GM23248 (cell line): ENCODE results near the gene AKAP6. TPM values are rescaled to one million over a fixed set of nuclear protein-coding genes. Genes with fewer than 3 reads are reported as not detected.

Experiments
- DNase-seq: peaks from one replicate; pipeline ENCODE4 v3.0.0-alpha.2; 2015
- H2AFZ ChIP-seq: fragments of 200-600 bp; sonication (generic); 2 replicates; pipeline ENCODE4 v1.6.1; 2016; ENCODE audit warnings: antibody characterized with exemption
- H3F3A ChIP-seq: fragments of 200-600 bp; sonication (generic); 2 replicates; pipeline ENCODE4 v1.6.1; 2016; ENCODE audit warnings: mild to moderate bottlenecking, antibody characterized with exemption, mixed run types; ENCODE audit not compliant: insufficient read depth
- H3K27ac ChIP-seq: fragments of 200-600 bp; sonication (generic); 2 replicates; pipeline ENCODE4 v1.5.1; 2016; ENCODE audit warnings: mild to moderate bottlenecking
- H3K27me3 ChIP-seq: fragments of 200-600 bp; sonication (generic); replicated peaks from 2 replicates; pipeline ENCODE4 v1.6.1; 2016; ENCODE audit warnings: mild to moderate bottlenecking; ENCODE audit not compliant: insufficient read depth
- H3K36me3 ChIP-seq: fragments of 200-600 bp; sonication (generic); 2 replicates; pipeline ENCODE4 v1.6.1; 2016; ENCODE audit warnings: low read depth, mild to moderate bottlenecking
- H3K4me1 ChIP-seq: fragments of 200-600 bp; sonication (generic); 2 replicates; pipeline ENCODE4 v1.6.1; 2016; ENCODE audit warnings: mild to moderate bottlenecking; ENCODE audit not compliant: insufficient read depth
- H3K4me2 ChIP-seq: fragments of 200-600 bp; sonication (generic); one replicate; pipeline ENCODE4 v1.6.1; 2016; ENCODE audit warnings: mild to moderate bottlenecking; ENCODE audit not compliant: unreplicated experiment
- H3K4me3 ChIP-seq: fragments of 200-600 bp; sonication (generic); 2 replicates; pipeline ENCODE4 v1.5.1; 2016; ENCODE audit warnings: mild to moderate bottlenecking
- H3K79me2 ChIP-seq: fragments of 200-600 bp; sonication (generic); 2 replicates; pipeline ENCODE4 v1.6.1; 2016; ENCODE audit warnings: mild to moderate bottlenecking; ENCODE audit not compliant: insufficient read depth
- H3K9ac ChIP-seq: fragments of 200-600 bp; sonication (generic); 2 replicates; pipeline ENCODE4 v1.6.1; 2016; ENCODE audit warnings: mild to moderate bottlenecking
- H3K9me2 ChIP-seq: fragments of 200-600 bp; sonication (generic); 2 replicates; pipeline ENCODE4 v1.6.1; 2016; ENCODE audit warnings: mixed run types, mild to moderate bottlenecking, moderate library complexity; ENCODE audit not compliant: insufficient read depth
- H3K9me3 ChIP-seq: fragments of 200-600 bp; sonication (generic); one replicate; pipeline ENCODE4 v1.6.1; 2017; ENCODE audit warnings: low read depth
- H4K20me1 ChIP-seq: fragments of 200-600 bp; sonication (generic); 2 replicates; pipeline ENCODE4 v1.6.0; 2016; ENCODE audit not compliant: insufficient read depth
- EZH2 ChIP-seq: fragments of 200-600 bp; sonication (generic); IDR thresholded peaks from 2 replicates; pipeline ENCODE4 v1.6.1; 2018; ENCODE audit warnings: antibody characterized with exemption, mild to moderate bottlenecking; ENCODE audit not compliant: insufficient read depth, poor library complexity, severe bottlenecking
- EZH2phosphoT487 ChIP-seq: fragments of 200-600 bp; sonication (generic); IDR thresholded peaks from 2 replicates; pipeline ENCODE4 v1.6.1; 2018; ENCODE audit warnings: antibody characterized with exemption, moderate library complexity, mild to moderate bottlenecking, low read depth; ENCODE audit not compliant: insufficient read depth
- WGBS, 2 experiments: methylation state at CpG; one replicate each; pipeline ENCODE4 v1.1.6; 2015 to 2017; ENCODE audit warnings: low lambda C conversion rate in 2 of 2, low coverage in 1 of 2; ENCODE audit errors: missing lambda C conversion rate in 2 of 2; 5-methylcytosine and 5-hydroxymethylcytosine counted together
- in situ Hi-C: fragments of 300-500 bp; cut with MboI; formaldehyde crosslinking; loops from 2 replicates; pipeline ENCODE4 v1.15.0; 2020
- polyA plus RNA-seq: library from polyadenylated mRNA; unstranded; fragments of >200 nt; fragmentation: Nextera tagmentation; extraction: Ambion mirVana; gene quantifications from 2 replicates; pipeline ENCODE4 v1.2.1, GENCODE V29; 2016
- total RNA-seq: library from RNA; depleted of rRNA; stranded (reverse); fragments of >200 nt; shearing (Covaris generic); gene quantifications from 2 replicates; pipeline ENCODE4 v1.2.3, GENCODE V29; 2014

Gene AKAP6
- total and polyA plus RNA-seq, 2 experiments from 2014 or later = 4.8 to 19.1 TPM

GRCh38 chr14:32620724-32621123 lies 291.6 kb downstream of the AKAP6 start:
- in situ Hi-C loops = no loop called here
- peak overlapping the region; percentile 45 for H3K4me3 ChIP-seq
- H3K9ac ChIP-seq = no peak overlapping the region
- peaks cover 43% of the 10 kb centered on the region for H3F3A ChIP-seq
- H3K4me1 ChIP-seq = peaks cover 36% of the 10 kb centered on the region
- H4K20me1 ChIP-seq = no peaks in the 10 kb centered on the region
- no peaks in the 10 kb centered on the region for H3K27me3 ChIP-seq
- peak overlapping the region; percentile 59 for H3K4me2 ChIP-seq
- H3K36me3 ChIP-seq = no peaks in the 10 kb centered on the region
- no peak overlapping the region; the same call in 1 of the 2 replicates for H2AFZ ChIP-seq
- 0% methylated on average over 1 of the region's 1 CpG for WGBS, 2 experiments
- H3K9me2 ChIP-seq = no peaks in the 10 kb centered on the region
- no peaks in the 10 kb centered on the region for H3K79me2 ChIP-seq
- H3K27ac ChIP-seq = peak overlapping the region; percentile 68
- H3K9me3 ChIP-seq = no peaks in the 10 kb centered on the region
- TF ChIP-seq EZH2 (no peak), EZH2phosphoT487 (no peak)
- peak; percentile 60 for DNase-seq

DNA sequence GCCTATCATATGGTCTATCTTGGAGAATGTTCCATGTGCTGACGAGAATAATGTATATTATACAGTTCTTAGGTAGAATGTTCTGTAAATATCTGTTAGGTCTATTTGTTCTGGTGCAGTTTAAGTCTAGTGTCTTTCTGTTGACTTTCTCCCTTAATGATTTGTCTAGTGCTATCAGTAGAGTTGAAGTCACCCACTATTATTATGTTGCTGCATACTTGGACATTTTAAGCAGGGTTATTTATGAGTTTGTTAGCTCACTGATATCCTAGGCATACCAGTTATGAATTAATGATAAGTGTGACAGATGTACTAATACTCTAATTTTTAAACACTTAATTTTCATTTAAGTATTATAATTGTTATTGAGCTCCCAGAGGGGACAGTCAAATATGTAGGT lies 292.5 kb downstream of the AKAP6 start:
- TF ChIP-seq EZH2phosphoT487 (no peak), EZH2 (no peak)
- in situ Hi-C loops = no loop called here
- Histone ChIP-seq H3K9ac (no peak overlapping the region), H3K36me3 (no peaks in the 10 kb centered on the region), H3K9me2 (no peaks in the 10 kb centered on the region), H3K27ac (peak overlapping the region; percentile 68), H3K9me3 (no peaks in the 10 kb centered on the region), H3F3A (peaks cover 43% of the 10 kb centered on the region), H3K4me3 (no peak overlapping the region), H3K27me3 (no peaks in the 10 kb centered on the region), H3K79me2 (no peaks in the 10 kb centered on the region), H4K20me1 (no peaks in the 10 kb centered on the region), H3K4me1 (peaks cover 36% of the 10 kb centered on the region), H3K4me2 (peak overlapping the region; percentile 59), H2AFZ (no peak overlapping the region)
- DNase-seq = no peak
- 93 to 96% methylated on average over 1 of the region's 1 CpG for WGBS, 2 experiments

GRCh38 chr14:32622742-32623141 lies 293.6 kb downstream of the AKAP6 start:
- Histone ChIP-seq H3K27me3 (no peaks in the 10 kb centered on the region), H3K4me1 (peaks cover 36% of the 10 kb centered on the region), H3K9me2 (no peaks in the 10 kb centered on the region), H3K27ac (no peak overlapping the region), H3K36me3 (no peaks in the 10 kb centered on the region), H3K9ac (no peak overlapping the region), H3K4me2 (no peak overlapping the region), H3F3A (peaks cover 43% of the 10 kb centered on the region), H3K4me3 (no peak overlapping the region), H3K9me3 (no peaks in the 10 kb centered on the region), H2AFZ (no peak overlapping the region), H3K79me2 (no peaks in the 10 kb centered on the region), H4K20me1 (no peaks in the 10 kb centered on the region)
- 85% methylated on average over 3 of the region's 3 CpGs for WGBS, 2 experiments
- TF ChIP-seq EZH2phosphoT487 = no peak
- TF ChIP-seq EZH2 = no peak
- in situ Hi-C loops = no loop called here
- no peak for DNase-seq

DNA sequence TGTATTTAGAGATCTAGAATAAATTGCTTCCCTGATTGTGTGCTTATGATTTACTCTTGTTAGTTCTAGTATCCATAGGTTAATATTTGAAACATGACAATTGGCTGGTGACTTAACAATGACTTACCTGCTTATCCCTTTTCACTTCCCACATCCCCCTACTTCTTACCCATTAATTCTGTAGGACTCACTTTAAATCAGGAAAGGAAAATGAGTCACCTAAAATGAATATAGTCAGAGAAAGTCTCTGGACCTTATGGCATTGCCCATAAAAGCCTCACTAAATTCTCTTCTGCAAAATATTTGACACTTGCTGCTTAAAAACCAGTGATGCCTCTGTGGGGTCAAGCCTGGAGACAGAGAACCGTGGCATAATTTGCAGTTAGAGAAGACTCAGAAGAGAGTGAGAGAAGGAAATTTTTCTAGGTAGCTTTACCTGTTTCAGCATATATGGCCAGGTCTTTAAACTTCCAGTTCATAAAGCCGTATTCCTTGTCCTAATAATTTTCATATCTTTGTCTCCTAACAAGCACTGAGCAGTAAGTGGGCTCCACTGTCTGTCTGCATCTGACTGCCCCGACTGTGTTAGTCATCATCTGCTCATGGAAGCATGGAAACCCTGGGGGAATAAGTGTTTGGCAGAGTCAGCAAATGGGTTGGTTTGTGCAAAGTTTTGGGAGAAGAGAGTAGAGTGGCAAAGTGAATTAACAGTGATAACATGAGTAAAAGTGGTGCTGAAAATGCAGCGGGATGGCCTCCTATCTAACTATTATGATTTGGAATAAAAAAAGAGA lies 294.4 kb downstream of the AKAP6 start:
- H3K4me3 ChIP-seq = no peak overlapping the region
- H3K27ac ChIP-seq = no peak overlapping the region
- no peak overlapping the region for H3K9ac ChIP-seq
- no peak overlapping the region for H3K4me2 ChIP-seq
- H3F3A ChIP-seq = peaks cover 43% of the 10 kb centered on the region
- 60 to 63% methylated on average over 4 of the region's 4 CpGs for WGBS, 2 experiments
- H3K36me3 ChIP-seq = no peaks in the 10 kb centered on the region
- TF ChIP-seq EZH2phosphoT487 = no peak
- TF ChIP-seq EZH2 = no peak
- no peaks in the 10 kb centered on the region for H3K79me2 ChIP-seq
- peak; percentile 72 for DNase-seq
- H4K20me1 ChIP-seq = no peaks in the 10 kb centered on the region
- H3K9me2 ChIP-seq = no peaks in the 10 kb centered on the region
- in situ Hi-C loops = no loop called here
- H3K9me3 ChIP-seq = no peaks in the 10 kb centered on the region
- H2AFZ ChIP-seq = no peak overlapping the region
- H3K4me1 ChIP-seq = peaks cover 36% of the 10 kb centered on the region
- no peaks in the 10 kb centered on the region for H3K27me3 ChIP-seq
